Stomach (tissue), 4 donors: ENCODE results near the gene DNAH14.

ENCODE experiments used
- CTCF ChIP-seq, 7 experiments: fragments of 450-650 bp in 4 of 7; fragments of 200-600 bp in 3 of 7; sonication (generic) in 3 of 7; IDR thresholded peaks; one replicate each; pipeline ENCODE4 v1.5.1; 2016 to 2019; ENCODE audit warnings: antibody characterized with exemption in 7 of 7, control low read depth in 2 of 7, mild to moderate bottlenecking in 1 of 7
- POLR2A ChIP-seq, 4 donors: fragments of 450-650 bp; IDR thresholded peaks; one replicate each; pipeline ENCODE4 v1.6.1; 2016; ENCODE audit warnings: antibody characterized with exemption in 4 of 4, control low read depth in 2 of 4, mild to moderate bottlenecking in 1 of 4, moderate library complexity in 1 of 4

GRCh38 chr1:225434046-225434445, 504.6 kb downstream of the DNAH14 start:
- TF ChIP-seq POLR2A (IDR thresholded peaks at IDR 0.05) (no peak), CTCF (IDR thresholded peaks at IDR 0.05) (no peak)
